IPS-18a (cell line): Measurements from ENCODE around the gene MALSU1.

Experiments
- H3K27ac ChIP-seq: one replicate; pipeline ENCODE4 v1.5.1; 2013; ENCODE audit warnings: low read length
- H3K27me3 ChIP-seq: one replicate; pipeline ENCODE4 v1.6.1; 2013; ENCODE audit warnings: mild to moderate bottlenecking, low read length; ENCODE audit not compliant: control insufficient read depth, insufficient read depth
- H3K36me3 ChIP-seq: one replicate; pipeline ENCODE4 v1.6.1; 2013; ENCODE audit warnings: low read depth, low read length; ENCODE audit not compliant: control insufficient read depth
- H3K4me1 ChIP-seq: one replicate; pipeline ENCODE4 v1.6.1; 2013; ENCODE audit warnings: low read depth, low read length; ENCODE audit not compliant: control insufficient read depth
- H3K4me3 ChIP-seq: one replicate; pipeline ENCODE4 v1.5.1; 2013; ENCODE audit warnings: low read length
- H3K9ac ChIP-seq: one replicate; pipeline ENCODE4 v1.6.1; 2013; ENCODE audit warnings: mild to moderate bottlenecking, low read length, moderate library complexity
- H3K9me3 ChIP-seq: one replicate; pipeline ENCODE4 v1.6.1; 2013; ENCODE audit warnings: low read depth, low read length; ENCODE audit not compliant: control insufficient read depth

MALSU1 gene

DNA sequence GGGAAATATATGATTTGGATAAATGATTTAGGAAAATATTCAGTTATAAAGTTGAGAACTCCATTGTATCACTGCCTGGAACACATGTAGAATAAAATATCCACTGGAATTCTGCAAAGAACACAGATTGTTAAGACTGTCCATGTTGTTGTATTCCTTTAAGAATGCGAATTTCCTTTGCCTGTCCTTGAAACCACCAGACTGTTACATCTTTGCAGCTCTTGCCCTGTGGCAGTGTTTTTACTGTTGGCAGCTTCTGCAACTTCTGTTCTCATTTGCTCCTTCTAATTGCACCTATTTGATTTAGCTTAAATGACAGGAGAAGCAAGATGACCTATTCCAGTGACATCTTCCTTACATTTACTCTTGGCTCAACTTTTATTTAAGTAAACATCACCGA is 39.7 kb downstream of the MALSU1 start:
- Histone ChIP-seq H3K27me3 (no peaks in the 10 kb centered on the region), H3K4me3 (no peak overlapping the region), H3K36me3 (peaks cover 95% of the 10 kb centered on the region), H3K9ac (no peak overlapping the region), H3K27ac (no peak overlapping the region), H3K4me1 (no peaks in the 10 kb centered on the region), H3K9me3 (no peaks in the 10 kb centered on the region)

- H3K36me3 ChIP-seq, result peaks cover 93% of the 10 kb centered on the region
- H3K9me3 ChIP-seq, result no peaks in the 10 kb centered on the region
- no peak overlapping the region for H3K9ac ChIP-seq
- H3K27ac ChIP-seq, result no peak overlapping the region
- no peaks in the 10 kb centered on the region for H3K27me3 ChIP-seq
- no peak overlapping the region for H3K4me3 ChIP-seq
- H3K4me1 ChIP-seq, result no peaks in the 10 kb centered on the region
Measured at GRCh38 chr7:23341846-23342598, 42.9 kb downstream of the MALSU1 start.

DNA sequence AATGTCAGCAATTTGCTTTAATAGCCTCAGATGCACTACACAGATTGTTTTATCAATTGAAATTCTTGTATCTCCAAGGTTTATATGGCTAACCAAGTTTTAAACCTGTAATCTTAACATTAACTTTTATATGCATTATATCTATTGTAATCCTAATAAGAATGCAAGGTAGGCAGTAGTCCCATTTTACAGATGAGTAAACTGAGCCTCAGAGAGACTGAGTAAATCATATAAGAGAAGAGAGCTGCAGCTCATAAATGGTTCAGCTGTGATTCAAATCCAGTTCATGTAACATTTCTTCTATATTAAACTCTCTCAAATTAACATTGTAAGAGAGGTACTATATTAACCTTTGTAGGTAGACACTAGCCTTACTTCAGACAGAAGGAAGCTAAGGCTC is 44.0 kb downstream of the MALSU1 start:
- Histone ChIP-seq H3K4me3 (no peak overlapping the region), H3K27ac (no peak overlapping the region)

GRCh38 chr7:23343806-23344475 is 44.8 kb downstream of the MALSU1 start:
- Histone ChIP-seq H3K4me1 (no peaks in the 10 kb centered on the region), H3K36me3 (peaks cover 91% of the 10 kb centered on the region), H3K4me3 (no peak overlapping the region), H3K27ac (no peak overlapping the region), H3K27me3 (no peaks in the 10 kb centered on the region), H3K9me3 (no peaks in the 10 kb centered on the region), H3K9ac (no peak overlapping the region)

More for the DNA sequence above, 44.0 kb downstream of the MALSU1 start:
- H3K4me1 ChIP-seq, result no peaks in the 10 kb centered on the region
- H3K36me3 ChIP-seq, result peaks cover 93% of the 10 kb centered on the region
- no peak overlapping the region for H3K9ac ChIP-seq
- H3K27me3 ChIP-seq, result no peaks in the 10 kb centered on the region
- H3K9me3 ChIP-seq, result no peaks in the 10 kb centered on the region

DNA sequence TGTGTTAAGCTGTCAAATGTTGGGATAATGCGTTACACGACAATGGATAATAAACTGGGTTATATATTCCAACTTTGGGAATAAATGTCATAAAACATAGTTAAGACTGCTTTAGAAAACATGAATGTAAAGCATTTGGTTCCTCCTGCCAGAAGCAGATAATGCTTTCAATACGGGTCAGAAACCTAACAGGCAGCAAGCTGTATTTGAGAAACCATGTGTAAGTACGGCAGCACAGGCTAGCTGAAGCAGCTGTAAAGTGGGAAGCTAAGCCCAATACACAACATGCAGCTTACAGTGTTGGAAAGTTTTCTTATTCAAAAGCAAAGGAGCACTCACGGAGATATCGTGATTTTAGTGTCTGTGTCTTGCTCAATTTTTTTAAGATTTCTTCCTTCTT is 46.5 kb downstream of the MALSU1 start:
- H3K4me1 ChIP-seq, result no peaks in the 10 kb centered on the region
- H3K9ac ChIP-seq, result no peak overlapping the region
- H3K9me3 ChIP-seq, result no peaks in the 10 kb centered on the region
- no peak overlapping the region for H3K27ac ChIP-seq
- no peaks in the 10 kb centered on the region for H3K27me3 ChIP-seq
- H3K36me3 ChIP-seq, result peaks cover 86% of the 10 kb centered on the region
- no peak overlapping the region for H3K4me3 ChIP-seq

- Histone ChIP-seq H3K27me3 (no peaks in the 10 kb centered on the region), H3K4me1 (no peaks in the 10 kb centered on the region), H3K9me3 (no peaks in the 10 kb centered on the region), H3K4me3 (no peak overlapping the region), H3K36me3 (peaks cover 88% of the 10 kb centered on the region), H3K9ac (no peak overlapping the region), H3K27ac (no peak overlapping the region)
Measured at GRCh38 chr7:23346316-23346715, 47.2 kb downstream of the MALSU1 start.

DNA sequence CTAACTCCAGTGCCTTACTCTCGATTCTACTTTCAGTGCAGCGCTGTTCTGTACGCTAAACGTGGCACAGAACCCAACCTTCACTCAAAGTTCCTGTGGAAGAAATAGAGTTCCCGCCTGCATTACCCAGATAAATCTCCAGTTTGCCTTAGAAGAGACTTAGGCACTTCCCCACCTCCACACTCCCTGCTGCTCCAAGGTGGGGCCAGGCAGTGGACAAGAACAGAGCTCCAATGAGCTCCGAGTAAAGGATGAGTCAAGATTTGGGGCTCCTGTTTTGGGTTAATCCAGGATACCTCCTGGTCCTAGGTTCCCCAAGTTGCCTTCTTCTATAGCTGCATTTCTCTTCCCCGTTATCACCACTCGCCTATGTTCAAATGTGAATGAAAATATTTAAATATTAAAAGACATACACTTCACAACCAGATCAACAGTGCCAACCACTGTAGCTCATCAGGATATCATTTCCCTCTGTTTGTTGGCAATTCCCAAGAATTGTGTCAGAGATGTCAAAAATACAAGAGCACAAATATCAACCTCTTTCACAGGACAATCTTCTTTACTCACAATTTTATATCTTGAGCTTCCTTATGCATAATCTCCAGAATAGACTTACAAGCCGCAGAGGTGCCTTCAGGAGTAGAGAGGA is 48.0 kb downstream of the MALSU1 start:
- H3K9ac ChIP-seq, result no peak overlapping the region
- H3K9me3 ChIP-seq, result no peaks in the 10 kb centered on the region
- H3K4me3 ChIP-seq, result no peak overlapping the region
- no peaks in the 10 kb centered on the region for H3K4me1 ChIP-seq
- peaks cover 81% of the 10 kb centered on the region for H3K36me3 ChIP-seq
- H3K27ac ChIP-seq, result no peak overlapping the region
- H3K27me3 ChIP-seq, result no peaks in the 10 kb centered on the region

DNA sequence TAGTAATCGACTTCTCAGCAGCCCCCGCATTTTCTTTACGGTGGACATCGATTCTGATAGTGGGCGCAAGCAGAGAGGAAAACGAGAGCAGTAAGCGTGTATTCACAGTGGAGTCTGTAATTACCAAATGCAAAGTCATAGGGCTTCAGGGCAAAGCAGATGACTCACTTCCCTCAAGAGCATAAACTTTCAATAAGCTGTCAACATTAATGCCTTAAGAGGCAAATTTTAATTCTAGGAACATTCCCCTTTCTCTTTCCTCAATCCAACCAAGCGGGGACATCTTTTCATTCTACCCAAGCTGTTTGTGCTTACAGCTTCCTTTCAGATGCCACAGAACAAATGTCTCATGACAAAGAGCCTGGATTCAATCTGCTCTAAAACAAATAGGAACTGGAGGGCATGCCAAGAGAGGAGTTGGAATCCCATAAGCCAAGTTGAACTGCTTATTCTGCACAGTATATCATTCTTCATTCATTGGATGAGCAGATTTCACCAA is 48.6 kb downstream of the MALSU1 start:
- Histone ChIP-seq H3K4me1 (no peaks in the 10 kb centered on the region), H3K9ac (no peak overlapping the region), H3K27me3 (no peaks in the 10 kb centered on the region), H3K36me3 (peaks cover 75% of the 10 kb centered on the region), H3K9me3 (no peaks in the 10 kb centered on the region), H3K4me3 (no peak overlapping the region), H3K27ac (no peak overlapping the region)

DNA sequence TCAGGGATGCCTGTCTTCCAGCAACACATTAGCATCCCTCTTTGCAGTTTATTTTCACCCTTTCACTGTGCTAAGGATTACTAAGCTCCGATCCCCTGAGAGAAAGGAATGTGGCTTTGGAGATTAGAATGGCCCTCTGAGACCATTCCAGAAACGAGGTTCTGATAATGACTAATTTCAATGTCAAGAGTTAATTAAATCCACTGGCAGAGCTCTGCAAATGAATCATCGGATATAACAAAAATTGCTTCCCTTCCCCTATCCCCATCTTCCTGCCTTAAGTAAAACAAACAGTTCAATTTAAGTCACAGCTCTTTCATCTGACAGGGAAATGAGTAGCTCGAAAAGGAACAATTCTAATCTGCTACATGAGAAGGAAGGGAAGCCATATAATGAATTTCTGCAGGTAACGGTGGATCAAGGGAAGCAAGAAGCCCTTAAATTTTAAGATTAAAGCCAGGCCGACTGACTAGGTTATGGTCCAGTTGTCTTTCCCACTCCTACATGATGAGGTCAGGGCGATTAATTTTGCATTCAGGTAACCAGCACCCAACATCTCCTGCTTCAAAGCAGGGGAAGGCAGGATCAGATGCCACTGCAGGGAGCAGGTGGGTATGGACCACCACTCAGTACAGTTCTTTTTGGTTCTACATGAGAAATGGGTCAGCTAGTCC is 50.5 kb downstream of the MALSU1 start:
- Histone ChIP-seq H3K9ac (no peak overlapping the region), H3K4me3 (no peak overlapping the region), H3K27me3 (no peaks in the 10 kb centered on the region), H3K9me3 (no peaks in the 10 kb centered on the region), H3K36me3 (peaks cover 56% of the 10 kb centered on the region), H3K27ac (no peak overlapping the region), H3K4me1 (peaks cover 6% of the 10 kb centered on the region)

DNA sequence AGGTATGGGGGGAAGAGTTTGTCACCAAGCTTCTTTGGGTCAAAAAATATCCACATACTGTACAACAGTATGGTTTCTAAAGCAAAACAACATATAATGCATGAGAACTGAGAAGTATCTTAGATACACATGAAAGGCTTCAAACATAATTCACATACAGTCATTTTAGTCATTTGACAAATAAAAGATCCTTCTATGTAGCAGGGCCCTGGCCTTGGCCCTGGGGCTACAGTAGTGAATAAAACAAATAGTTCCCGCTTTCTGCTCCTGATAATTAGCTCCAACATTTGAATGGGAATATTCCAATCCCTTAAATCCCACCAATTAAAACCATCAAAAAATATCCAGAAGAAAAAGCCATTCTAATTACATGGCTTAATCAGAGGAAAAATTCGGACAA is 51.3 kb downstream of the MALSU1 start:
- no peaks in the 10 kb centered on the region for H3K9me3 ChIP-seq
- peaks cover 6% of the 10 kb centered on the region for H3K4me1 ChIP-seq
- H3K27ac ChIP-seq, result no peak overlapping the region
- H3K27me3 ChIP-seq, result no peaks in the 10 kb centered on the region
- H3K9ac ChIP-seq, result no peak overlapping the region
- H3K4me3 ChIP-seq, result no peak overlapping the region
- H3K36me3 ChIP-seq, result peaks cover 48% of the 10 kb centered on the region

- Histone ChIP-seq H3K36me3 (peaks cover 25% of the 10 kb centered on the region), H3K27ac (no peak overlapping the region), H3K9me3 (no peaks in the 10 kb centered on the region), H3K9ac (no peak overlapping the region), H3K4me3 (no peak overlapping the region), H3K4me1 (peaks cover 6% of the 10 kb centered on the region), H3K27me3 (no peaks in the 10 kb centered on the region)
Measured at GRCh38 chr7:23353172-23353571, 54.0 kb downstream of the MALSU1 start.
